Naive B cell (primary cell): ENCODE data around the gene NTM. TPM values are rescaled to one million over a fixed set of nuclear protein-coding genes. Genes with fewer than 3 reads are reported as not detected.

Experiments used
- ATAC-seq, 2 donors: fragments of 150-1000 bp; cut with Tn5 transposase; 2 replicates each; pipeline ENCODE4 v1.10.0; 2021; ENCODE audit warnings: low read depth in 2 of 2, mild to moderate bottlenecking in 2 of 2, moderate library complexity in 2 of 2
- DNase-seq: peaks from one replicate; pipeline ENCODE4 v3.0.0; 2022
- H3K27ac Mint-ChIP-seq, 6 donors: one replicate each; pipeline ENCODE4 v1.8.0; 2020 to 2022; ENCODE audit warnings: mild to moderate bottlenecking in 6 of 6, mixed read lengths in 6 of 6, moderate library complexity in 5 of 6, inconsistent platforms in 2 of 6
- H3K27me3 Mint-ChIP-seq, 3 donors: one replicate each; pipeline ENCODE4 v1.8.0; 2021 to 2022; ENCODE audit warnings: mixed read lengths in 3 of 3, mild to moderate bottlenecking in 1 of 3
- H3K36me3 Mint-ChIP-seq, 2 donors: one replicate each; pipeline ENCODE4 v1.8.0; 2020 to 2022; ENCODE audit warnings: mixed read lengths in 2 of 2, inconsistent platforms in 1 of 2, mild to moderate bottlenecking in 1 of 2
- H3K4me1 Mint-ChIP-seq, 3 donors: one replicate each; pipeline ENCODE4 v1.8.0; 2020 to 2022; ENCODE audit warnings: mixed read lengths in 3 of 3, inconsistent platforms in 1 of 3, mild to moderate bottlenecking in 1 of 3, moderate library complexity in 1 of 3
- H3K4me3 Mint-ChIP-seq, 8 donors: one replicate each; pipeline ENCODE4 v1.8.0; 2020 to 2022; ENCODE audit warnings: mild to moderate bottlenecking in 8 of 8, mixed read lengths in 8 of 8, moderate library complexity in 8 of 8, inconsistent platforms in 2 of 8
- H3K9me3 Mint-ChIP-seq, 7 donors: one replicate each; pipeline ENCODE4 v1.8.0; 2020 to 2022; ENCODE audit warnings: mixed read lengths in 7 of 7, mild to moderate bottlenecking in 5 of 7, inconsistent platforms in 2 of 7, moderate library complexity in 1 of 7
- polyA plus RNA-seq, 6 donors: library from polyadenylated mRNA; unstranded; fragments of 300-500 nt; fragmentation: Illumina TruSeq; gene quantifications; one replicate each; pipeline ENCODE4 v1.2.3, GENCODE V29; 2021; ENCODE audit warnings: low read depth in 6 of 6

NTM gene
- polyA plus RNA-seq, 6 donors from 2014 or later: not detected

GRCh38 chr11:132253469-132254264 lies 883.3 kb downstream of the NTM start:
- ATAC-seq: no peak
- H3K27ac Mint-ChIP-seq: no peak overlapping the region
- no peaks in the 10 kb centered on the region for H3K4me1 Mint-ChIP-seq
- no peak for DNase-seq
- H3K36me3 Mint-ChIP-seq: no peaks in the 10 kb centered on the region
- no peak overlapping the region for H3K4me3 Mint-ChIP-seq
- H3K9me3 Mint-ChIP-seq: peaks cover 0 to 8% (median 2%) of the 10 kb centered on the region in 7 donors
- no peaks in the 10 kb centered on the region for H3K27me3 Mint-ChIP-seq

- Mint-ChIP-seq H3K27me3 (no peaks in the 10 kb centered on the region), H3K9me3 (peaks cover 0 to 5% (median 2%) of the 10 kb centered on the region in 7 donors), H3K27ac (no peak overlapping the region), H3K36me3 (no peaks in the 10 kb centered on the region), H3K4me3 (no peak overlapping the region), H3K4me1 (no peaks in the 10 kb centered on the region)
- no peak for DNase-seq
- no peak for ATAC-seq
These were observed 884.5 kb downstream of the NTM start for GRCh38 chr11:132254906-132255305.

- Mint-ChIP-seq H3K4me1 (no peaks in the 10 kb centered on the region), H3K27ac (no peak overlapping the region), H3K4me3 (no peak overlapping the region), H3K27me3 (no peaks in the 10 kb centered on the region), H3K9me3 (peaks cover 0 to 2% (median 0%) of the 10 kb centered on the region in 7 donors), H3K36me3 (no peaks in the 10 kb centered on the region)
- DNase-seq (no peak), ATAC-seq (no peak)
These were observed 886.3 kb downstream of the NTM start for GRCh38 chr11:132256528-132257279.

GRCh38 chr11:132257871-132258270 lies 887.5 kb downstream of the NTM start:
- no peak for DNase-seq
- Mint-ChIP-seq H3K4me3 (no peak overlapping the region), H3K4me1 (no peaks in the 10 kb centered on the region), H3K9me3 (peaks cover 0 to 5% (median 0%) of the 10 kb centered on the region in 7 donors), H3K27me3 (no peaks in the 10 kb centered on the region), H3K36me3 (no peaks in the 10 kb centered on the region), H3K27ac (no peak overlapping the region)
- ATAC-seq: no peak

- ATAC-seq (no peak), DNase-seq (no peak)
- no peak overlapping the region for H3K4me3 Mint-ChIP-seq
- peaks cover 0 to 9% (median 0%) of the 10 kb centered on the region in 7 donors for H3K9me3 Mint-ChIP-seq
- no peaks in the 10 kb centered on the region for H3K27me3 Mint-ChIP-seq
- H3K36me3 Mint-ChIP-seq: no peaks in the 10 kb centered on the region
- no peaks in the 10 kb centered on the region for H3K4me1 Mint-ChIP-seq
- H3K27ac Mint-ChIP-seq: no peak overlapping the region
These were observed 888.5 kb downstream of the NTM start for GRCh38 chr11:132258875-132259274.

GRCh38 chr11:132260636-132261035 lies 890.2 kb downstream of the NTM start:
- no peaks in the 10 kb centered on the region for H3K27me3 Mint-ChIP-seq
- no peaks in the 10 kb centered on the region for H3K4me1 Mint-ChIP-seq
- peaks cover 0 to 9% (median under 1%) of the 10 kb centered on the region in 7 donors for H3K9me3 Mint-ChIP-seq
- ATAC-seq: no peak
- no peak for DNase-seq
- no peaks in the 10 kb centered on the region for H3K36me3 Mint-ChIP-seq
- no peak overlapping the region for H3K27ac Mint-ChIP-seq
- H3K4me3 Mint-ChIP-seq: peak overlapping the region in 1 of 8 donors; percentile 18

- no peak overlapping the region for H3K4me3 Mint-ChIP-seq
- H3K9me3 Mint-ChIP-seq: peaks cover 0 to 9% (median 4%) of the 10 kb centered on the region in 7 donors
- no peaks in the 10 kb centered on the region for H3K36me3 Mint-ChIP-seq
- no peak for DNase-seq
- no peaks in the 10 kb centered on the region for H3K27me3 Mint-ChIP-seq
- H3K4me1 Mint-ChIP-seq: no peaks in the 10 kb centered on the region
- no peak for ATAC-seq
- no peak overlapping the region for H3K27ac Mint-ChIP-seq
These were observed 892.8 kb downstream of the NTM start for GRCh38 chr11:132263241-132263640.

GRCh38 chr11:132263875-132264274 lies 893.5 kb downstream of the NTM start:
- Mint-ChIP-seq H3K9me3 (peaks cover 0 to 9% (median 4%) of the 10 kb centered on the region in 7 donors), H3K27me3 (no peaks in the 10 kb centered on the region), H3K4me1 (no peaks in the 10 kb centered on the region), H3K27ac (no peak overlapping the region), H3K4me3 (no peak overlapping the region), H3K36me3 (no peaks in the 10 kb centered on the region)
- ATAC-seq (no peak), DNase-seq (no peak)

GRCh38 chr11:132264616-132265015 lies 894.2 kb downstream of the NTM start:
- no peaks in the 10 kb centered on the region for H3K27me3 Mint-ChIP-seq
- DNase-seq: no peak
- no peak overlapping the region for H3K27ac Mint-ChIP-seq

GRCh38 chr11:132278801-132279574 lies 908.6 kb downstream of the NTM start:
- no peak for DNase-seq
- H3K27me3 Mint-ChIP-seq: no peaks in the 10 kb centered on the region

More at GRCh38 chr11:132264616-132265015, 894.2 kb downstream of the NTM start:
- Mint-ChIP-seq H3K4me1 (no peaks in the 10 kb centered on the region), H3K9me3 (peaks cover 0 to 9% (median 4%) of the 10 kb centered on the region in 7 donors), H3K36me3 (no peaks in the 10 kb centered on the region), H3K4me3 (no peak overlapping the region)
- no peak for ATAC-seq

GRCh38 chr11:132284048-132284447 lies 913.6 kb downstream of the NTM start:
- Mint-ChIP-seq H3K9me3 (peaks cover 0 to 12% (median 0%) of the 10 kb centered on the region in 7 donors), H3K27ac (no peak overlapping the region), H3K4me3 (peak overlapping the region in 1 of 8 donors; percentile 30), H3K4me1 (no peaks in the 10 kb centered on the region), H3K27me3 (no peaks in the 10 kb centered on the region), H3K36me3 (no peaks in the 10 kb centered on the region)
- DNase-seq: no peak
- no peak for ATAC-seq

More at GRCh38 chr11:132278801-132279574, 908.6 kb downstream of the NTM start:
- Mint-ChIP-seq H3K9me3 (peaks cover 0 to 11% (median 0%) of the 10 kb centered on the region in 7 donors), H3K36me3 (no peaks in the 10 kb centered on the region), H3K4me3 (no peak overlapping the region), H3K4me1 (no peaks in the 10 kb centered on the region), H3K27ac (no peak overlapping the region)
- no peak for ATAC-seq

- no peak overlapping the region for H3K27ac Mint-ChIP-seq
- DNase-seq (no peak), ATAC-seq (no peak)
- no peaks in the 10 kb centered on the region for H3K4me1 Mint-ChIP-seq
- H3K9me3 Mint-ChIP-seq: peaks cover 0 to 8% (median under 1%) of the 10 kb centered on the region in 7 donors
- H3K36me3 Mint-ChIP-seq: no peaks in the 10 kb centered on the region
- peak overlapping the region in 1 of 8 donors; percentile 30 for H3K4me3 Mint-ChIP-seq
- no peaks in the 10 kb centered on the region for H3K27me3 Mint-ChIP-seq
These were observed 914.2 kb downstream of the NTM start for GRCh38 chr11:132284611-132285010.

- H3K4me3 Mint-ChIP-seq: no peak overlapping the region
- H3K27me3 Mint-ChIP-seq: no peaks in the 10 kb centered on the region
- no peaks in the 10 kb centered on the region for H3K4me1 Mint-ChIP-seq
- H3K9me3 Mint-ChIP-seq: peaks cover 0 to 6% (median 0%) of the 10 kb centered on the region in 7 donors
- H3K27ac Mint-ChIP-seq: no peak overlapping the region
- no peaks in the 10 kb centered on the region for H3K36me3 Mint-ChIP-seq
- no peak for DNase-seq
- no peak for ATAC-seq
These were observed 915.2 kb downstream of the NTM start for GRCh38 chr11:132285631-132286030.
